Measurements from ENCODE around the gene MFAP1.

The MFAP1 gene

GRCh38 chr15:43775411-43775965 lies 49.0 kb downstream of the MFAP1 start:
- DNase-seq, result no peak

GRCh38 chr15:43774062-43774461 lies 50.4 kb downstream of the MFAP1 start:
- no peak for DNase-seq

GRCh38 chr15:43772624-43773023 lies 51.9 kb downstream of the MFAP1 start:
- no peak for DNase-seq

- DNase-seq, result no peak
Measured at GRCh38 chr15:43771816-43772215, 52.7 kb downstream of the MFAP1 start.

- DNase-seq, result peak; percentile 33
Measured at GRCh38 chr15:43769584-43770228, 54.8 kb downstream of the MFAP1 start.

GRCh38 chr15:43763819-43764446 lies 60.6 kb downstream of the MFAP1 start:
- no peak for DNase-seq

- DNase-seq, result no peak
Measured at GRCh38 chr15:43762824-43763223, 61.7 kb downstream of the MFAP1 start.

Data from femur (tissue), 1 donor.